GM19438 (cell line): ENCODE results near the gene FOXA1.

ENCODE experiments used
- ATAC-seq: cut with Tn5 transposase; IDR thresholded peaks from one replicate; pipeline ENCODE4 v1.9.1; 2021; ENCODE audit warnings: low read depth; ENCODE audit not compliant: unreplicated experiment

Gene FOXA1

DNA sequence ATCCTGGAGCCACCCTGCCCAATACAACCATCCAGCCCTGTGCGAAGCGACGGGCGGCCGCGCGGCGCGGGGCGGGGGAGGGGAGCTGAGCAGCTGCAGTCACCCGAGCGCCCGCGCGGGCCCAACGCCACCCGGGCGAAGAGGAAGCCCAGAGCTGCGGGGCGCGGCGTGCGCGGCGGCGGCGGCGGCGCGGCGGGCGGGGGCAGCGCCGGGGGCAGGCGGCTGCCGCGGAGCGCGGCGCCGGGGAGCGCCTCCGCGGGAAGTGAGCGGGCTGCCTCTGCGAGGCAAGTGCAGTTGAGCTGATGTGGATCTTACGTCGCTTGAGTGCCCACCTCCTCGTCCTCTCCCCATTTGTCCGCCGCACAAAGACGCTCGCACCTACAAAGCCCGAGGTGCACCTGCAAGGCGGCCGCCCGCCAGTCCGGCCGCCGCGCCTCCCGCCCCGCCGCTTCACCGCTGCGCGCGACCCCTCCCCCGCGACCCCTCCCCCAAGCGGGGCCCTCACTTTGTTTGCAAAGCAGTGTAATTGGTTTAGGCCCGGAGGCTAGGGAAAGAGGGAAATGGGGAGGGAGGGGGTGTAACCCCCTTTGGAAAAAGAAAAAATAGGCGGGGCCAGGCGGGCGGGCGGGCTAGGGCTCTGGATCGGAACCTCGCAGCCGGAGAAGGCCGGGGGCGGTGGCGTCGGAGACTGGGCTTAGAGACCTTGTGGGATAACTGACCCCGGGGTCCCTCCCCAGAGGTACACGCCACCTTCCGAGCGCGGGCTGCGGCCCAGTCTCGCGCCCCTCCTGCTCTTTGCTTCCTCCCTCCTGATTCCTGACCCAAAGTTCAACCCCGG, at the start of gene FOXA1, which contains the start of gene TTC6:
TSS of gene FOXA1 (minus strand) at position 279 of the 838 bp plus-strand sequence. CDS start at position 2, 277 bp downstream.
TSS of gene TTC6 (plus strand) at position 659 of the 838 bp plus-strand sequence. CDS start 26,436 bp downstream, outside the sequence.
- no peak for ATAC-seq

DNA sequence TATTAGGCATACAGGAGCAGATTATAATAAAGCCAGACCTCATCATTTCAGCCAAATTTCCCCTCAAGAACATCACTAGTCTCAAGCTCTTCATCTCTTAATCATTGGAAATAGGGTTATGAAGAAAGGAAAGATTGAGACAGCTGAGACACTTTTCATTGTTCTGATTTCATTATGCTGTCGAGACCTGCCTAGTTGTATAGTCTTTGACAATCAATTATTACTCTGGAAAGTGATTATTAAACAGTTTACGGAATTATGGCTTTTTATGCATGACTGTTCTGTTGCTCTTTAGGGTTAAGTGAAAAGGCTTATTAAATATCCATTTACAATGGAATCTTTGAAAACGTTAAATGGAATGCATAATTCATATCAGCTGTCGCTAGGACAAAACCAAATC, 48.7 kb upstream of the FOXA1 start:
- ATAC-seq: no peak

DNA sequence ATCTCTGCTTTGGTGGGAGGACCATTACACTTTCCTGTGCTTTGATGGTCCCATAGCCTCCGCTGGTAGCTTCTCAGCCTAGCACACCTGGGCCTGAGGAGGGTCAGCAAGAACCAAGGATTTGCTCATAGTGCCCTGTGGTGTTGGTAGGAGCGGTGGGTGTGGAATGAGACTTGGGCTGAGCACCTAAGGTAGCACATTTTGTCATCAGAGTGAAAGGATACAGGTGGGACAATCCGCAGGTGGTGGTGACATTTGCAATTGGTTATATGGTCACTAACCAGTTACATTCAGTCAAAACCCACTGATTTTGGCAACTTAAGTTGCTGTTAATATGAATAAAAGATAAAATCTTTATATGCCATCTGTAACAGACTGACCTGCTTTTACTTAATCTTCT, 47.1 kb upstream of the FOXA1 start:
- ATAC-seq: no peak

DNA sequence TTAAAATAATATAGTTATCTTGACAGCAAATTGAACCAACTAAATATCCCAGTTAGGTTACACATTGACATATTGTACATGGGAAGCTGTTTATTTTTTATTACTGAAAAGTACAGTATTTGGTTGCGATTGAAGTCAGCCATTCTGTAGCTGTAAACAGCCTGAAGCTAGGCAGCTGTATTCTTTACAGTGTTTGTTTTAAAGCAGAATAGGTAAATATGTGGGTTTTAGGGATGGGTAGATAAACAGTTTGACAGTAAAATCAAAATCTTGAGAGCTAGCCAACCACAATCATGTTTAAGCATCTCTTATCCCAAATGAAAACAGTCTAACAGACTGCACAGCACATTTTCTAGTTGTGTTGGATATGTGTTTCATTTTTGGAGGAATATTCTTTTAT, 46.1 kb upstream of the FOXA1 start:
- ATAC-seq: no peak

DNA sequence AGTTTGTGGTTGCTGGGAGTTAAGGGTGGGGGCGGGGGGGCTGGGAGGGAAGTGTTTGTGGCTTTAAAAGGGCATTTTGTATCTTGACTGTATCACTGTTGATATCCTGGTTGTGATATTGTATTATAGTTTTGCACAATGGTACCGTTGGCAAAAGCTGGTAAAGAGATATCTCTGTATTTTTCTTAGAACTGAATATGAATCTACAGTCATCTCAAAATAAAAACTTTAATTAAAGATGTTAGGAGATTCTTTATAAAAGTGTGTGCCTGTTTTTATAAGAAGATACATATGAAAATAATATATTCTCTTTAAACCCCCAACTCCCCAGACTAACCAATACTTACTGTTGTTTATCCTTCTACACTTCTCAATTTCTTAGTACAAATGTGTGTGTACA, 43.5 kb upstream of the FOXA1 start:
- no peak for ATAC-seq

DNA sequence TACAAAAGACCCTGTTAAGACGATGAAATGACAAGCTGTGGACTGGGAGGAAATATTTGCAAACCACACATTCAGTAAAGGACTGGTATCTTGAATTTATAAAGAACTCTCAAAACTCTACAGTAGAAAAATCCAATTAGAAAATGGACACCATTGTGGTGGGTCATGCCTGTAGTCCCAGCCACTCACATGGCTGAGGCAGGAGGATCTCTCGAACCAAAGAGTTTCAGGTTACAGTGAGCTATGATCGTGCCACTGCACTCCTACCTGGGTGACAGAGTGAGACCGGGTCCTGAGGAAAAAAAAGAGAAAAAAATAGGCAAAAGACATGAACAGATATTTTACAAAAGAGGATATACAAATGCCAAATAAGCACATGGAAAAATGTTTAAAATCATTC, 42.3 kb upstream of the FOXA1 start:
- no peak for ATAC-seq

DNA sequence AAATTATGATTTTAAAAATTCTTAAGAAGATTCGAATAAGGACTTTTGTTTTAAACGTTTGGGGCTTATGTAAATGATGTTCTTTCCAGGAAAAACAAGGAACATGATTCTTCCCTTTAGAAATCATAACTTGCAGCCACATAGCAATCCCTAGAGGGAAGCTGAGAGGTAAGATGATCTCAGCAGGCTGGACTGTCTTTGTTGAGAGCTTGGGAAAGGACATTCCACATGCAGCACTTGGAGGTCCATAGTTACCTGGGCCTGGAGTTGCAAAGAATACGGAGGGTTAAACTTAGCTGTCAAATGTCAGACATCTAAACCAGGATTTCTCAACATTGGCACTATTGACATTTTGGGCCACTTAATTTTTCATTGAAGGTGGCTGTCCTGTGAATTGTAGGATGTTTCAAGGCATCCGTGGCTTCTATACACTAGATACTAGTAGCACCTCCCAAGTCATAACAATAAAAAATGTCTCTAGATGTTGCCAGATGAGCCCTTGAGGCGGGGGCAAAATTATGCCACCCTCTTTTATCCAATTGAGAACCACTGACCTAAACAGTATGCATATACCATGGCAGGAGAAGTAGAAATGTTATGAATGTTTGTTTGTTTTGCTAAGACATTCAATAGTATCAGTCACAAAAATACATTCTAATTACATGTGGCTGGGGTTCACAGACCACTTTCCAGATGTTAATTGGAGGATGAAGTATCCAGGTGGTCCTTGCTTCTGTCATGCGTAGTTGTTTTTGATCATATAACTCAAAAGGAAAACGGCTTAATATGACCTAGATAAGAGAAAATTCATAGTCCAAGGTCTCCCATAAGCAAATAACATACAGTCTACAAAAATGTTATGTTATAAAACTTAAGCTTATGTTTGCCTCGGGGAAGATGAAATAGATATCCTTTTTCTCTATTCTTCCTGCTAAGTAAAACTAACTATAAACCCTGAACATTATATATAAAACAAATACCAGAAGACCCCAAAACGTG, 30.8 kb upstream of the FOXA1 start:
- ATAC-seq: no peak

DNA sequence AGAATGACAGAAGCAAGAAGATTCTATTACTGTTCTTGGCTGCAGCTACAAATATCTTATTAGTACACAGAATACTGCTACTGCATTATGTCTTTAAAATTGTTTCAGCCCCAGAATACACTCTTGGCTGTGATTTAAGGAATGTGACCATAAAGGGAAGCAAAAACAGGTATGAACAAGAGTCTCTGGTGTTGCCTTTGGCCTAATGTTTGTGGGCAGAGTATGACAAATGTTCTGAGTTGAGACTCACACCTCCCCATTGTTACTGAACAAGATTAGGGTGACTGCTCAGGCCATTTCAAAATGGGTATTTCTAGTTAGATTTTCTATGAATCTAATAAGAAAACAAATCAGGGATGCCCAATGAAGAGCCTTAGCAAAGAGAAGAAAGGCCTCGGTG, 28.9 kb upstream of the FOXA1 start:
- ATAC-seq: no peak

DNA sequence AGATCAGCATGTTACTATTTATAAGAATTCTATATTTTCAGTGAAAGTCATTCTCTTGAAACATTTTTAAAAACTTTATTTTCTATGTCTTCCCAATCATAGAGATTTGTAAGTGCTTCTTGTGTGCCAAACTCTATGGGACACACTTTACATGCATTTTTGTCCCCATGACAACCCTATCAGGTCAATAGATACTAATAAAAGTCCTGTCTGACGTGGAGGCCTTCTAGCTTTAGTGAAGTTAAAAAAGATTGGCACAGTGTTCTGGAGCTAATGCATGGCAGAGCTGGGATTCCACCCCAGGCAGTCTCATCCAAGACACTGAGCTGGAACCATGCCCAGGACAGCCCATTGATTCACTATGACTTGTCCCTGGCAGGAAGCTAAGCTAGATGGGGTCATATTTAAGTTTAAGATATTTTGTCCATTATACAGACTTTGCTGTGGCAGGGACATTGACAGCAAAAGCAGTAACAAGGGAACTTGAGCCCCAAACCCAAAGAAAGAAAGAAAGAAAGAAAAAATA, 28.4 kb upstream of the FOXA1 start:
- ATAC-seq: no peak

DNA sequence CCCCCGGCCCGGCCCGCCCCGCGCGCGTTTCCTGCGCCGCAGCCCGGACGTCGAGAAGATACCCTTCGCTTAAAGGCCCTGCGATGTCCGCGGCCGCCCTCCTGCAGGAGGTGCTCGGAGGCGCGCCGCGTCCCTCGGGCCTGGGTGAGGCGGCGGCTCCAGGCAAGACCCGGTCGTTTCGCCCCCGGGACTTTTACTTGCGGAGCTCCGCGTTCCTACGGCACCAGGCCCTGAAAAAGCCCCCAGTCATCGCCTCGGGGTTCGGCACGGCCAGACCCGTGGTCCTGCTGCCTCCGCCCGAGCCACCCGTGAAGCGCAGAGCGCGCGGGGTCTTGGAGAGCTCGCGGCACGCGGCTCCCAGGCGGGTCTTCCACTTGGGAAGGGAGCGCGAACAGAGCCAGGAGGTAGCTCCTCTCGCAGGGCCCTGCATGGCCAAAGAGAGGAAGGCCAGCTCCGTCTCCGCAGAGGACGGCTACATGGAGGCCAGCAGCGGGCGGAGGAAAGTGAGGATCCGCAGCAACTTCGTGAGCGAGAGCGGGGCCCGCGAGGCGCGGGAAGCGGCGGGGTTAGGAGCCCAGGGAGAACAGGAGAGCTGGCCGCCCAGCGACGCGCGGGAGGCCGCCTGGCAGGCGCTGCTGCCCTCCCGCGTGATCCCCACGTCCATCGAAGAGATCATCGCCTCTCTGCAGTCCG, 27.3 kb upstream of the FOXA1 start:
- no peak for ATAC-seq

DNA sequence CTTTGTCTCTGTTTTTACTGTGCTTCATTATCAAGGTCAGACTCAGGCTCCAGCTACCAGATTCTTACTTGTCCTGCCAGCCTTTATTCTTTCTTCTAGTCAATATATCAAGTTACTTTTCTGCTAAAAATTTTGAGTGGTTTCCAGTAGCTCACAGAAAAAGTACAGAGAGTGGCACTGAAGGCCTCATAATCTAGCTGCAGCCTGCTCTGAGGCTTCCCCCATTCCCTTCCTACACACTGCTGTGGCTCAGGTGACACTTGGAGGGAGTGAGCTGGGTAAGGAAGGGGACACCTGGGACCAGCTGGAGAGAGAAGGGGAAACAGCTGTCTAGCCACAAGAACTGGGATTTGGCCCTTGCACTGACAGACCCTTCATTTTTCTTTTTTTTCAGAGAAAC, 25.8 kb upstream of the FOXA1 start:
- ATAC-seq: no peak

DNA sequence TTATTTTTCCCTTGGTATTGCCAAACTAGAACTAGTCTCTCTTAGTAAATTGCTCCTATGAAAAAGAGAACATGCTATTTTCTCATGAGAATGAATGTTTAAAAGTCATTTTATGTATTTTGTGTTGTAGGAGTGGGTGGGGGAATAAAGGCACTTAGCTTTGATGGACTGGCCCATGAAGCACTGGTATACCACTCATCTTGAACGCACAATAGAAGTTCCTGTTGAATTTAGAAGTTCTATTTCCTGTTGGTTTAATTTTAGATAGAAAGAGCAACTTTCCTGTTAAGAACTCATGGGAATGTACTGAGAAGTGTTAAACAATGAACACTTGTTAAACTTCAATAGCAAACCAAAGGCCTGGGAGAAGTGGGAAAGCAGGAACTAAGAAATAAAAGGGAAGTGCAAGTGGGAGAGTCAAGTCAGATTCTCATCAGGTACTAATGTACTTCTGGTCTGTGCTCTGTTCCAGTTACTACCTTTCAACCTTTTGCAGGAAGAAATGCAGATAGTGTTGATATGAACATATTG, 23.5 kb upstream of the FOXA1 start:
- ATAC-seq: no peak

DNA sequence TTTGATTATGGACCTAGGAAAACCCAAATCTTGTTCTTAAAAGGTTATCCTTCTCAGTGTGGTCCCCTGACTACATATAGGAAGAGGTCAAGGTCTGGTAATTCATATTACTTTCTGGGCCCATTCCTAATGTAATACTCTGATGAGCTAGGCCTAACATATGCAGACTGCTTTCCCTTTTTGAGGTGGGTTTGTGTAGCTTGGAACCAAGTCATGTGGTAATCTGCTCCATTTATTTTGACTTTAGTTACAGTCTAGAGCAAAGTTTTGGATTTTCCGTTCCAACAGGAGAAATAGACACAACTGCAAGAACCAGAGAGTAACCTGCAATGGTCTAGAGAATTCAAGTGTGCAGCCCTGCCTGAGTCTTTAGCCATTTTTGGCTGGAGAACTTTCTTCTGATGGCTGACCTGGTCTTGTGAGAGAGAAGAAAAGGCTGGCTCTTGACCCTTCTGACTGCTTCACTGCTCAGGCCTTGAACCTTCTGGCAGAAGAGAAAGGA, 22.9 kb upstream of the FOXA1 start:
- no peak for ATAC-seq

DNA sequence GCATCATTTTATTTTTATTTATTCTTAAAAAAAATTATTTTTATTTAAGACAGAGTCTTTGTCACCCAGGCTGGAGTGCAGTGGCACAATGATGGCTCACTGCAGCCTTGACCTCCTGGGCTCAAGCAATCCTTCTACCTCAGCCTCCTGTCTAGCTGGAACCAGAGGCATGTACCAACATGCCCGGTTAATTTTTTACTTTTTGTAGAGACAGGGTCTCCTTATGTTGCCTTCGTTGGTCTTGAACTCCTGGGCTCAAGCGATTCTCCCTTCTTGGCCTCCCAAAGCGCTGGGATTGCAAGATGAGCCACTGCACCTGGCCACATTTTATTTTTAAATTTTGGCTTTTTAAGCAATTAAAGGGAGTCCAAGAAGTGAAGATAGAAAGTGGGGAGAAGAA, 21.8 kb upstream of the FOXA1 start:
- no peak for ATAC-seq

DNA sequence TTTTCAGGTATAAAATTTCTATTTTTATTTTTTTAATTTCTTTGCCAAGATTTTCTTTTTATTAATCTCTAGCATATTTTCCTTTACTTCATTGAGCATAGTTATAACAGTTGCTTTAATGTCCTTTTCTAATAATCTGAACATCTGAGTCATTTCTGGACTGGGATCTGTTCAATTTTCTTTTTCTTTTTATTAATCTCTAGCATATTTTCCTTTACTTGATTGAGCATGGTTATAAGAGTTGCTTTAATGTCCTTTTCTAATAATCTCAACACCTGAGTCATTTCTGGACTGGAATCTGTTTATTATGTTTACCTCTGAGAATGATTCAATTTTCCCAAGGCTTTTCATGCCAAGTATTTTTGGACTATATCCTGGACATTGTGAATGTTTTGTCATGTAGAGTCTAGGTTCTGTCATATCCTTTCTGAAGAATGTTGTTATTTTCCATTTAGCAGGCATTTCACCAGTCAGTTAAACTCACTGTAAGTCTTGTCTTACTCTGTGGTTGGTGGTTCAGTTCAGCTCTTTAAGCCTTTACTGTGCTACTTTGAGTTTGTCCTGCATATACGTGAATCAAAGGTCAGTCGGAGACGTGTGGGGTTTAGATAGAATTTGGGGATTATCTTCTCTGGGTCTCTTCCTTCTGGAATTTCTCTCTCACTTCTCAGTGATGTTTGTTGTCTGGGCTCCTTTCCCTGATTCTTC, 20.7 kb upstream of the FOXA1 start:
- ATAC-seq: no peak

DNA sequence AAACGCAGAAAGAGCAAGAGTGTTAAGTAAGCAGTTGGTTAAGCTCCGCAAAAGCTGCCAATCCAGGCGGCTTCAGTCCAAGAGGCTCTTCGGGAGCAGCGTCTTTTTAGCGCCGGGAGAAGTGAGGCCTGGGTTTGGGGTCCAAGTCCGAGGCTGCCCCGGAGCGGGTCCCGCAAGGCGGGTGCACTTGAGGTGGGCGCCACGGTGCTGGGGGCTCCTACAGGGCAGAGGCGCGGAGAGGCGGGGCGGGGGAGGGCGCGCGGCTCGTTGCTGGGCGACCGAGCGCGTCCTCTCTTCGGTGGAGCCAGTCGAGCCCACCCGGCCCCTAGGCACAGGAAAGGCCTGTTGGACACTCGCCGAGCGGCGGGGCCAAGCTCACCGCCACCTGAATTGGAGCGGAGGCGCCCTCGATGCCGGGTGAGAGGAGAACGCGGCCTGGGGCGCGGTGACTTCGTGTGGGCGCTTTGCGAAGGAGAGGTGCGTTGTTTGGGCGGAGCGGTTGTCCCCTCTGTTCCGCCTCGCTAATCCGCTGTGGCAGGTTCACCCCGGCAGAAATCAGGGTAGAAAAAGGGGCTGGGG, 16.0 kb upstream of the FOXA1 start:
- ATAC-seq: no peak

DNA sequence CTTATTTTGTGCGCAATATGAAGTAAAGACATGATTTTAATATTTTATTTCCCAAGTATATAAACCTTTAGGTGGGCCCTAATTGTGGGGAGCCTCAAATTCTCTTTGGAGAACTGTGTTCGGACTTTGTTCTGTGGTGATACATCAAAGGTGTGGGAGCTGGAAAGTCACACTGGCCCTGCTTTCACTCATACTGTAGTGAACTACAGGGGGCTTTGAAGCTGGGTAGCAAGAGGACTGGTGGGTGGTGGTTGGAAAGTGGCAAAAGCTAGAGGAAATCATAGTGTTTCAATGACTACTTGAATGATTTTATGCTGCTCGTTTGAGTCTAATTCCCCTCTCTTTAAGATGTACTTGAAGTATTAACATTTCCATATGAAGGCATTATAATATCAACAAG, 13.6 kb upstream of the FOXA1 start:
- ATAC-seq: no peak

DNA sequence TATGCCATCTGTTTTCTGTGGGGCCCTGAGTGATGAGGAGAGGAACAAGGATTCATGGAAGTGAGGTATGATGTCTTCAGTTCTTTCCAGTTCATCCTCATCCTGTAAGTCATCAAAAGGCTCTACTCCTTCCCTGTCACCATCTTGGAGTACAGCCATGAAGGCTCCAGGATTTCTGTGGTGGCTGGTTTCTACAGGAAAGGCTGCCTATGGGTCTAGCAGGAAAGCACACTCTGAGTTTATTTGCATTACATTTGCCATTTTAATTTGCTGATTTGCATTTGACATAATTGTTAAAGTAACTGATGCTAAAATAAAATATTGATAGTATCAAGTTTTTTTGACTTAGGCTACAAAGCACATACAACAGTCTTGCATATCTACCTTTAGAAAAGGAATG, 11.6 kb upstream of the FOXA1 start:
- ATAC-seq: no peak

DNA sequence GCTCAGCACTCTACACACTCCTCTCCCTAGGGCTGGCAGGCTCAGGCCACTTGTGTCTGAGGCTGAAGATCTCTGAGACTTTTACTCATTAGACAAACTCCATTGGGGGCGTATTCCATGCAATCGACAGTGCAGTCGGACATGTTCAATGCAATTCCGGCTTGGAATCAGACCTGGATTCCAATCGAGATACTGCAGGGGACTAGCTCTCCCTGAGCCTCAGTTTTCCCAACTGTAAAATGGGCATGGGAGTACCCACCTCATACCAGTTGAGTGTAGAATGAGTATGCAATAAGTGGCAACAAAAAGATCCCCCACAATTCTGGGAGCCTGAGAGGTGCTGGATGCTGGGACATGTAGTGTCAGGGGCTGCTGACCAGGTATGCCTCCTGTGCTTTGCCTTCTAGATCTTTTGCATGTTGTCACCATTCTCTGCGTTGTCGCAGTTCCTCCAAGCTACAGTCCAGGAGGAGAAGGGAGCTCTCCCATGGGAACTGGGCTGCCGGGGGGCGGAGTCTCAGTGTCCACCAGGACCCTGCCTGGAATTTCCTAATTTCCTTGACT, 8.7 kb upstream of the FOXA1 start:
- ATAC-seq: no peak
